GM18498 (cell line): ENCODE measurements around the gene HCRTR2.
"Not testable (repeated sequence)": the region's sequence is repeated elsewhere in the genome, so short reads cannot be mapped to it uniquely, and the experiment has no call there.

ENCODE experiments used
- ATAC-seq: cut with Tn5 transposase; IDR thresholded peaks from one replicate; pipeline ENCODE4 v1.9.1; 2021; ENCODE audit warnings: mild to moderate bottlenecking, moderate library complexity; ENCODE audit not compliant: unreplicated experiment

The HCRTR2 gene

DNA sequence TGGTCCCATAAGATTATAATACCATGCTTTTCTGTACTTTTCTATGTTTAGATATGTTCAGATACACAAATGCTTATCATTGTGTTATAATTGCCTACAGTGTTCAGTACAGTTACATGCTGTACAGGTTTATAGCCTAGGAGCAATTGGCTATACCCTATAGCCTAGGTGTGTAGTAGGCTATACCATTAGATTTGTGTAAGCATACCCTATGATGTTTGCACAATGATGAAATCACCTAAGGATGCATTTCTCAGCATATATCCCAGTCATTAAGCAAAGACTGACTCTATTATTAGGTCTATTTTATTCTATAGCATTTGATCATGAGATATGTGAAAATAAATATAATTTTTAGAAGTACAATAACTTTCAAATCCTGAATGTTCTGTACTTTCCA is 36.6 kb downstream of the HCRTR2 start:
- ATAC-seq: no peak

GRCh38 chr6:55212156-55212555 is 37.8 kb downstream of the HCRTR2 start:
- no peak for ATAC-seq

DNA sequence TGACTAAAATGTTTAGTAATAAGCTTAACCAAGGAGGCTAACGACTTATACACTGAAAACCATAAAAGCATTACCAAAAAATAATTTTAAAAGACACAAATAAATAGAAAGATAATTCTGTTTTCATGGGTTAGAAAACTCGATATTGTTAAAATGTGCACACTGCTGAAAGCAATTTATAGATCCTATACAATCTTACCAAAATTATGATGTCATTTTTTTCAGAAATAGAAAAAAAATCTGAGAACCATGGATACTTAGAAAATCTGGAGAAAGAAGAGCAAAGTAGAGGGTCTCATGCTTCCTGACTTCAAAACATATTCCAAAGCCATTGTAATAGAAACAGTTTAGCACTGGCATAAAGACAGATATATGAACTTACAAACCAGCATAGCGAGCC is 46.6 kb downstream of the HCRTR2 start:
- ATAC-seq: no peak

DNA sequence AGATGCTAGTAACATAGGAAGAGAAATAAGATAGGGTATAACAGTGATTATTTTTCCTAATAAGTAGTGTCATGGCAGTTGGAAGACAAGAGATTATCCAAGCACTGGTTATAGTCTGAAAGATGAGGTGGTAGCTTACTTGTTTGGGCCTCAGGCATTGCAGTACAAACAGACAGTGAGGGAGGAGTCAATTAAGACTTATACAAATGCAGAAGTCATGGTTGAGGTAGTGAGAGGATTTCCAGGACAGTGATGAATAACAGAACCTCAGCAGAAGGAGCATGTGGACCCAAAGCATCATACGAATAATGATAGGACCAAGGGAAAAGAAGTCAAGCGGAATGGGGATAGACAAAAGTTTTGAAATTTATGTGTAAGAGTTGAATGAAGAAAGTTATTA is 53.5 kb downstream of the HCRTR2 start:
- no peak for ATAC-seq

- ATAC-seq: no peak
Observed at GRCh38 chr6:55239099-55239498, 64.8 kb downstream of the HCRTR2 start.

DNA sequence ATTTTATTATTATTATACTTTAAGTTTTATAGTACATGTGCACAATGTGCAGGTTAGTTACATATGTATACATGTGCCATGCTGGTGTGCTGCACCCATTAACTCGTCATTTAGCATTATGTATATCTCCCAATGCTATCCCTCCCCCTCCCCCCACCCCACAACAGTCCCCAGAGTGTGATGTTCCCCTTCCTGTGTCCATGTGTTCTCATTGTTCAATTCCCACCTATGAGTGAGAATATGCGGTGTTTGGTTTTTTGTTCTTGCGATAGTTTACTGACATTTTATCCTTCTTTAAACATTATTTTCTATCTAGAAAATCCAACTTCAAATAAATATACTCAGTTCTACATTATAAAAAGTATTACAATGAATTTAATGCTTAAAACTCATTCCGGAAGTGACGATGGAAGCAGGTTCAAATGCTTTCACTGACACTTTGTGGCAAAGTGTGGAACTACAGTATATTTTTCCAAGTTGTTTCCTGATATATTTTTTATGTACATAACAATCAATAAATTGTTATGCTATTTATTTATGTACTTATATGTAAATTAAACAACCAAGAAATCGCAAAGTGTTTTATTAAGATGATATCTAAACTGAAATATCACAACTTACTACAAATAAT is 66.8 kb downstream of the HCRTR2 start:
- not testable (repeated sequence) for ATAC-seq

GRCh38 chr6:55250400-55250799 is 76.1 kb downstream of the HCRTR2 start:
- no peak for ATAC-seq

DNA sequence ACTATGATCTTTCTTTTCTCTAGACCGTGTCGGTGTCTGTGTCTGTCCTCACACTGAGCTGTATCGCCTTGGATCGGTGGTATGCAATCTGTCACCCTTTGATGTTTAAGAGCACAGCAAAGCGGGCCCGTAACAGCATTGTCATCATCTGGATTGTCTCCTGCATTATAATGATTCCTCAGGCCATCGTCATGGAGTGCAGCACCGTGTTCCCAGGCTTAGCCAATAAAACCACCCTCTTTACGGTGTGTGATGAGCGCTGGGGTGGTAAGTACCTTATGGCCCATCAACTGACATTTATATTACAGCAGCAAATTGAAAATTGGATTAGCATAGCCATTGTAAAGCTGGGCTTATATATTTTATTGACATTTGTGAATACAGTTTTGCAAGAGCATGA is 80.8 kb downstream of the HCRTR2 start:
- ATAC-seq: no peak

DNA sequence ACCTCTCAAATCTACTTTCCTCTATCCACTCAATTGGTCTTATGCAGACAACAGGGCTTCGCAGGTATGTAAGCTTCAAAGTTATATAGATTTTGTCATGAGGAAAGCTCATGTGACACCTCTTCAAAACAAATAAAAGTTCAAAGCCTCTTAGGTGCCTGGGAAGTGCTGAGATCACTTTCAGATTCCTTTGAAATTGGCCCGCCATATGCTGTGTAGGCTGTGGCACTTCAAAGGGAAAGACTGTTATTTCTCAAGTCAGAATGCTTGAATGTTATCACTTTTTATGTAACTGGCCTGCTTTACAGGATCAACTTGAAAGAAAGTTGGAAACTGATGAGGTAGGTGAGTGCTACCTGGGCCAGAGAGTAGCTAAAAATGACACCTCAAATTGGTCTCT is 85.9 kb downstream of the HCRTR2 start:
- ATAC-seq: no peak

GRCh38 chr6:55265409-55266114 is 91.2 kb downstream of the HCRTR2 start:
- no peak for ATAC-seq

DNA sequence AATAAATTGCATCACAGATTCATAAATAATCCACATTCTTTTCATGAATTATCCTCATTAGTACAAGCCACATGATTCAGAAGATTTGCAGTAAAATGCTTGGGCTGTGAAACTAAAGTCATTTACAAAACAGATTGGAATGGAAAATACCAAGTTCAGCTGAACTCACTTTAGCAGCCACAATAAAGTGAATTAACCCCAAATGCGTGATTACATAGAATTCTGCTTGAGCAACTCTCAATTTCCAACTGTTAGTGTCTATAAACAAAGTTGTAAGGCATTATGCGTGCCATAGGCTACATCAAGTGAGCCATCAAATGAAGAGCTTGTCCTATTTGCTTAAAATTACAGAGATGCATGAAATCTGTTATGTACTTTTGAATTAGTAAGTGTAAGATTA is 92.6 kb downstream of the HCRTR2 start:
- no peak for ATAC-seq

- ATAC-seq: no peak
Observed at GRCh38 chr6:55276745-55277530, 102.6 kb downstream of the HCRTR2 start.

GRCh38 chr6:55277646-55278045 is 103.3 kb downstream of the HCRTR2 start:
- ATAC-seq: no peak

DNA sequence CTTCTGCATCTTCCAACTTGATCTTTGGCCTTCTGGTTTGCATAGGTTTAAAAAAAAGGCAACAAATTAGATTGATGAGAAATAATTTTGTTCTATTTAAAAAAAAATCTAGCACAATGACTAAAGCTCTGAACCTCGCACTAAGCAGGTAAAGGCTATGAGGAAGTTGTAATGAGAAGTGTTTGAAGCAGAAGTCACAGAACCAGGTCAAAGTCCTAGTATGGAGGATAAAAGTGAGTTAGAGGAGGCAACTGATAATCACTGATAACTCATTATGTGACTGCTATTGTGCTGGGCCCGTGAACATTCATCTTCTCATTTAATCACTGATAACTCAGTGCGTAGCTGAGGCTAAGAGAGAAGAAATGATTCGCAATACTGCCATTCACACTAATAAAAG is 106.9 kb downstream of the HCRTR2 start:
- ATAC-seq: no peak

- ATAC-seq: no peak
Observed at GRCh38 chr6:55282115-55282514, 107.8 kb downstream of the HCRTR2 start.

DNA sequence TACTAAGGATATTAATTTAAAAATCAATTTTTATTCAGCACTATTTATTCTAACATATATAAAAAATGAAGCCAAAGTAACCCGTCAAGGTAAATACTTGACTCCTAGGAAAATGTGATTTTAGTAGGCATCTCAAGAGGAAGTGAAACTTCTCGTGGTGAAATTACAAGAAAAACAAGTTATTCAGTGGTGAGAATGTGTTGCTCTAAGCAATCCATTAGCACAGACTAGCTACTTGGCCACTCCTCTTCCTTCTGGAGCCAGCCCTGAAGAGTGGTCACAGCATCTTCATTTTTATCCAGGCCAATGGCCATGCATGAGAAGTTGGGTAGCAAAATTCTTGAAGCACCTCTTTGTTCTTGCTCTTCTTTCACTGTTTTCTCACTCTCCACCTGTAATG is 112.5 kb downstream of the HCRTR2 start:
- peak; percentile 46 for ATAC-seq

- no peak for ATAC-seq
Observed at GRCh38 chr6:55290736-55291135, 116.4 kb downstream of the HCRTR2 start.

GRCh38 chr6:55293116-55293515 is 118.8 kb downstream of the HCRTR2 start:
- ATAC-seq: no peak

GRCh38 chr6:55297214-55297613 is 122.9 kb downstream of the HCRTR2 start:
- ATAC-seq: not testable (repeated sequence)

DNA sequence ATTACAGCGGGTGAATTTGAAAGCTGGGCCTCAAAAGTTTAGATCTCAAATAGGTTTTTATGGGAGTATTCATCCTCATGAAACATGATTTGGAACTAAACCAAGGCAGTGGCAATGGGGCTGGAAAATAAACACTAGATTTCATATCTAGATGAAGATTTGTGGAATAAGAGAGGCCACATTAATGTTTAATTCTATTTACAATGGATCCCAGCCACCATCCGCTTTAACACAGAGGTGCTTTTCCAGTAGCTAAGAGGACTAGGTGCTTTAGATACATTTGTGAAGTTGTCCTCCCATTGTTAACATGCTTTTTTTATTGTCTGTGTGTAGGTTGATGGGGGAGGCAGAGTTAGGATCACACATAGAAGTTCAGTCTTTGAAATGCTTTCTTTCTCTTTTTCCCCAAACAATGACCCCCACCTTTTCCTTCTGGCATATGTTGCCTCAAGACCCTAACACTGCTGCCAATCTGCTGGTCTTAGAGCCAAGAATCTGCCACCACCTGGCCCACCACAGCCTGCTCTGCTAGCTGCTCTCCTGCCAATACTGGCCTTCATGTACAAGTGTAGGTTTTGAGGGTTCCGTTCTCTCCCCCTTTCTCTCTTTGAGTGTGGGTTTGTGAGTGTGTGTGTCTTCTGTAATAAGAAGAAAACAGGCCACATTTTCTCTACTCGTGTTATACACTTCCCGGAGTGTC is 125.1 kb downstream of the HCRTR2 start:
- no peak for ATAC-seq

DNA sequence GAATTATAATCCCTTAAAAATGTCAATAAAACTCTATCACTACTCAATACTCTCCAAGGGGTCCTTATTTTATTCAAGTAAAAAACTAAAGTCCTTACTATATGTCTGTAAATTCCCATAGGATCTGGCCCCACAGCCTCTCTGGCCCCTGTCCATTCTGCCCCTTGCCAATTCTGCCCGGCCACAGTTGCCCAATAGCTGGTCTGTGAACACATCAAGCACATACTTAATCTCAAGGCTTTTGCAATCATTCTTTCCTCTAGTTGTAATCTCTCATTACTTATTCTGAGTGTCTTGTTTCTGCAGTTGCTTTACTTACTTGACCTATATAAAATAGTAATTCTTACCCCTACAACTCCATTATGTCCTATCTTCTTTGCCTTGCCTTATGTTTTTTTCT is 130.4 kb downstream of the HCRTR2 start:
- ATAC-seq: no peak
